GM04504 (cell line): ENCODE results near the gene JAKMIP3.

Source experiments
- DNase-seq: peaks from one replicate; pipeline ENCODE4 v3.0.0-alpha.2; 2012; ENCODE audit warnings: low read depth

JAKMIP3 gene

GRCh38 chr10:132111121-132111731 is 45.5 kb downstream of the JAKMIP3 start:
- DNase-seq, result no peak

GRCh38 chr10:132111871-132112341 is 46.2 kb downstream of the JAKMIP3 start:
- no peak for DNase-seq

GRCh38 chr10:132112611-132113010 is 46.9 kb downstream of the JAKMIP3 start:
- no peak for DNase-seq

- DNase-seq, result no peak
These were observed 47.5 kb downstream of the JAKMIP3 start for GRCh38 chr10:132113206-132113605.

GRCh38 chr10:132113766-132114365 is 48.1 kb downstream of the JAKMIP3 start:
- no peak for DNase-seq

GRCh38 chr10:132114953-132115520 is 49.3 kb downstream of the JAKMIP3 start:
- no peak for DNase-seq
